ENCODE data around the gene STK39.

GRCh38 chr2:168134485-168134884 is 112.9 kb downstream of the STK39 start:
- TF ChIP-seq CTCF (IDR thresholded peaks at IDR 0.05; ENCODE audit: low read depth, low read length, poor library complexity, severe bottlenecking) = no peak
- TF ChIP-seq EZH2phosphoT487 (IDR thresholded peaks at IDR 0.05; ENCODE audit: borderline replicate concordance, low read length) = no peak
